Measurements from ENCODE around the gene PRKN.

Gene PRKN

DNA sequence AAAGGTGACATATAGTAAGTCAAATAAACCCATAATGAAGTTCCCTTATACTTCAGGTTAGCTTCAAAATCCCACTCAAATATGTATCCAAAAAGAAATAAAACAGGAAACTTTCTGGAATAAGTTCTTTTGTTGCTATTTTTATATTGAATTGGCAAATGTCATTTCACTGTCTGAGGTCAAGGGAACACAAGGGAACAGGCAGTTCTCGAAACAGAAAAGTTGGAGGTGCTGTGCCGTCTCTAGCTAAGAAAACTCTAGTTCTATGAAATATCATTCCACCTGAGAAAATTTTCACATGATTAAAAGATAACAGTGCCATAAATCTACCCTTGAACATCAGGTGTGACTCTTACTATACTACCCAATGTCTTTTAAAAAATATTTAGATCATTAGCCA, 358.5 kb downstream of the PRKN start:
- DNase-seq = no peak

DNA sequence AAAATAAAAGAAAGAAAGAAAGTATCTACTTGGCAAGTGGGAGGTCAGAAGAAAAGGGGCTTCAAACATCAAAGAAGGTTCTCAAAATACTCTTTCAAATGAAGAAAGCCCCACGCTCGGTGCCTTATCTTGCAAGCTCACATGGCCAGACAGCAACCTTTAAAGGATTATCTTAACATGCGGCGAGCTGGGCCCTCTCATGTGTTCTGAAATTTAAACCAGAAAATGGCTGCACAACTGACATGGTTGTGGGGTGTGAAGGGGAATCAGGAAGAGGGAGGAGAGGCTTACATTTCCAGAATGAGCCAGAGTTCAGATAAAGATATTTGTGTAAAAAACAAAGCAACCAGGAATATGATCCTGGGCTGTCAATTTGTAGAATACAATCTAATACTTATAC, 363.1 kb downstream of the PRKN start:
- no peak for DNase-seq

DNA sequence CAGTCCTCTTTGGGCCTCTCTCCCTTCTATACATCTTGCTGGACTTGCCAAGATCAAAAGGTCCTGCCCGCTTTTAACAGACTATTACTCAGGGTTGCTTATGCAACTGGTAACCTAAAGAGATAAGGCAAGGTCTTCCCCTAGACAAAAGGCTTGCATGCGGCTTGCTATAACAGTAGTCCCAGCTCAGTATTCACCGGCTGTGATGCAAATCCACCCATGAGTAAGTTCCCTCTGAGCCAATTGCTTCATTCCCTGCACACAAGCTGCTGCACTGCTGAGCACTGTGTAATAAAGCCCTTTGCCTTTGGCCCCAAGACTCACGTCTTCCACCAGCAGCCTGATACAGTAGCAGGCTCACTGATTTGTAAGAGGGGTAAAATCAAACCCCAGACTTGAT, 363.8 kb downstream of the PRKN start:
- no peak for DNase-seq

DNA sequence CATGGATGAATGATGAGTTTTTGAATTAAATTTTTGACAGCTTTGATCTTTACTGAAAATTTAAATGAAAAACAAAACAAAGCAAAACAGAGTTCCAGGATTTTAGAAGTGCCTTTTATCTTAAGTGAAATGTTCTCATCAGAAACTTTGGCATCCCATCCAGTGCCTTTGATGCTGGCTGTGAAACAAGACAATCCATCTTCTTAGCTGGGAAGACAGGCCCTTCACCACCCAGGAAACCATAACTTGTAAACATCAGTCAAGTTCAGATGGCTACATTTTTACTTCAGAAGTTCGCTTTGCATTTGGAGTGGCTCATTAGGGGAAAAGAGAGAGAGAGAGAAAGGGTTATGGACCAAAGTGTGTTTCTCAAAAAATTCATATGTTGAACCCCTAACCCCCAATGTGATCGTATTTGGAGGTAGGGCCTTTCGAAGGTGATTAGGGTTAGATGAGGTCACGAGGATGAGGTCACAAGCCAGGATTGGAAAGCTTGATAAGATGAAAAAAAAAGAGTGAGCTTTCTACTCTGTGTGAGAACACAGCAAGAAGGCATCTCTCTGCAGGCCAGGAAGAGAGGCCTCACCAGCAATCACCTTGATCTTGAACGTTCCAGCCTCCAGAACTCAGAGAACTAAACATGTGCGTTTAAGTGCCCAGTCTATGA, 366.5 kb downstream of the PRKN start:
- no peak for DNase-seq

DNA sequence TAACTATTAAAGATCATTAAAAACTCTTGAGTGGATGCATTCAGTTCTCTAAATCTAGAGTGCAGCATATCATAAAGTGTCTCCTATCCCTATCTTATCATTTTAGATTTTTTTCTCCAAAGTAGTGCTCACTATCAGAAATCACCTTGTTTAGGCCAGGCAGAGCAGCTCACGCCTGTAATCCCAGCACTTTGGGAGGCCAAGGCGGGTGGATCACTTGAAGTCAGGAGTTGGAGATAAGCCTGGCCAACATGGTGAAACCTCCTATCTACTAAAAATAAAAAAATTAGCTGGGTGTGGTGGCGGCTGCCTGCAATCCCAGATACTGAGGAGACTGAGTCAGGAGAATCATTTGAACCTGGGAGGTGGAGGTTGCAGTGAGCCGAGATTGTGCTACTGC, 368.9 kb downstream of the PRKN start:
- no peak for DNase-seq

DNA sequence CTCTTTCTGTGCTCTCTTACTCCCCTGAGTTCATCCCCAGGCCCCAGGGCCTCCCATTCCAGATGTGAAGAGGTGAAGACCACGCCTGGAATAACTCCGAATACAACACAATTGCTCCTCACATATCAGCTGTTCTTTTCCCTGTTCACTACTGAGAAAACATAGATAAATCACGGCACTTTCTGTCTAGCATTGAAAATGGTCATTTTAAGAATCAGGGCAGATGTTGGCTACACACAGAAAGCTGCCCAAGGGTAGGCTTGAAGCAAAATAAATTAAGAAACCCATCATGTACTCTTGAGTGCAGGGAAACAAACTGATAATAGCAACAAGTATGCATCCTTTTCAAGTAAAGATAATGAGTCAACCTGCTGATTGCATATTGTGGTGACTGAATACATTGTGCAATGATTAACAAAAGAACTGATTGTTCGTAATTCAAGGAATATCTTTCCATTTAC, 382.5 kb downstream of the PRKN start:
- no peak for DNase-seq

DNA sequence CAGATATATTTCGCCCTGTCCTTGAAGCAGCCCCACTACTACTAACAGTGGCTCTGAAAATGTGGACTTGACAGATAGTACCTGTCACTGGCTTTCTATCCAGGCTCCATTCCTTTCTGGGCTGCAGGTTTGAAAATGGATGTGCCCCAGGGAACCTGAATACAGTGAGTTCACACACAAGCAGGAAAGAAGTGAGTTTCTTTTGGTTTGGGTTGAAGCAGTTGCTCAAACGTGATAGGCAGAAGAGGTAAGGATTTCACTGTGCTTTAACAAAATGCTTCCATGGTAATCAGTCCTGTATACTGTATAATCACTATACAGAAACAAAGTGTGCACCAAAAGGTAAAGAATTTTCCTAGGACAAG, 382.9 kb downstream of the PRKN start:
- DNase-seq = no peak

DNA sequence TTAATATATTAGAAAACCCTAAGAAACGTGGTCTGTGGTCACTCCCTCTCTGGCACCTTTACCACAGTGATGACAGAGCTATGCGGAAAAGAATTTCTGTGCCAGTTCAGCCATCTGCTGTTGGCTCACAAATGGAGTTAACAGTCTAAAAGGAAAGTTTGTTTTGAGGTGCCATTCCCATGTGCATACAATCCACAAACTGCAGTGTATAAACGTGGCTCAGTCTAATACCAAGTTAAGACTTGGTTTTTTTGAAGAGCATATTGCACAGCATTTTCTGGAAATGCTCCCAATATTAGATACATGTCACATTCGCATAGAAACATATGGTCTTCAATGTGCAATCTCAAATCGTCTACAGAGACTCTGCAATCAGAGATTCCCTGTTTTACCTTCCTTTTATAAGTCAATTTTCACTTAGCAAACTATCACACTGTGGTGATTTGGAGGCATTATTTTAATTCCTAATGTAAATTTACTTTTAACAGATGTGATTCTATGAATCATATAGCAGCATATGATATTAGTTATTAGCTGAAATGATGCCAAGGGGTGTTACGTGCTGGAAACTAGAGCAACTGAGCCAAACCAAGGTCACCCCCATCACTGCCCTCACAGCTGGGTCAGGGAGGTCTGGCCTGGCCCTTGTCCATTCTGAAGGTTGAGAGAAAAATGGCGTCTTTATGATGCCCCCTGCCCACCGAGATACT, 383.5 kb downstream of the PRKN start:
- peak; percentile 61 for DNase-seq

DNA sequence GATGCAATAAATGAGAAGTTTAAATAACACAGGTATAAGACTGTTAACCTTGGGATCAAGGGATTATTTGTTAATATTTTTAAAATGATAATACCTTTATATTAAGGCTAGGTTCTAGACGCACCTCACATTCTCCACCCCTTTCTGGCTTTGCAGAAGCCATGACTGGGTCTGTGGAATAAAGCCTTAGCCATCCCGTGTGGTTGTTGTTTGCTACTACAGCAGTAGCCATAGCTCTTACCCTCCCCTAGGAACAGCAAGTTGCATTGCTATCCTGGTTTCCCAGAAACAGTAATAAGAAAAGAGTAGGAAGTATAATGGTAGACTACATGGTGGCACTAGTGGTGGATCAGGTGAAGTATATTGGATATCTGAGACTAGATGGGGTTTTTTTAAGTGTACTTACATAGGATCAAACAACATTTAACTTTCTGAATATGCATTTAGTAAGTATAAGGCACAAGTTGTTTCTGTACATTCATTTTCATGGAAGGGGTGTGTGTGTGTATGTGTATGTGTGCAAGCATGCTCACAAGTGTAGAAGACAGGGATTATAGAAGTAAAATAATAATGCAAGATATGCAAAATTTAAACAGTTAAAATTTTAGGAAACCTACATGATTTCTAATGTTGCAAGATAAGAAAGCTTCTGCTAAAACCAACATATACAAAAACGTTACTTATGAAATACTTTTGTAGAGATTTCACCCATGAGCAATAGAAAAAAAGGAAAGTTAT, 384.2 kb downstream of the PRKN start:
- DNase-seq = no peak

DNA sequence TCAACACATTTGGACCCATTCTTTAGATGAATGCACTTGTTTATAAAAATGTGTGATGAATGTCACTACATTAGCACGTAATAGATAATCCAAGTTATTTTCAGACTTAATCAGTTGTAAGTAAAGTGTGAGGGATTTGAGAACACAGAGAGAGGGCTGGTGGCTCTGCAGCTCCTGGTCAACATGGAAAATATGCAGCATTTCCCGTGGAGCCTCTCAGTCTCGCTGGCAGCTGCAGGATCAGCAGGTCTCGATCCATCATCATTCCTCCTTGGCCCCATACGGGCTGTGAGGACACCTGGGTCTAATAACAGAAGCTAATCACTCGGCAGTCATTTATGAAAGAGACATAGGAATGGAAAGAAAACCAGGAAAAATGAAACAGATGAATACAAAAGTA, 390.2 kb downstream of the PRKN start:
- DNase-seq = no peak

DNA sequence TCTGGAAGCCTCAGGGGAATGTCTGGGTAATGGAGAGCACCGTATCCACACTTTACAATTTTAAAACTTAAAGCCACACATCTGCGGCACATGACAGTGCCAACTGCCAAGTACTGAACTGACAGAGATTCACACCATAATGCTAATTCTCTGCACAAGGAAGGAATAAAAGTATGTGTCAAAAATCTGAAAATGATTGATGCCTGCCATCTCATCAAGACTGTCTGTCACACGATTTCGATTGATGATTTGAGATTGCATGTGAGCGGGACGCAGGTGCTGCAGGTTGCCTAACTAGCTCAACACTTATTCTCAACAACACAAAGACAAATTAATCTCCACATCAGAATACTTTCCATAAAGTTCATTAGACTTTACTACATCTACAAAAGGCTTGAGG, 391.2 kb downstream of the PRKN start:
- no peak for DNase-seq

DNA sequence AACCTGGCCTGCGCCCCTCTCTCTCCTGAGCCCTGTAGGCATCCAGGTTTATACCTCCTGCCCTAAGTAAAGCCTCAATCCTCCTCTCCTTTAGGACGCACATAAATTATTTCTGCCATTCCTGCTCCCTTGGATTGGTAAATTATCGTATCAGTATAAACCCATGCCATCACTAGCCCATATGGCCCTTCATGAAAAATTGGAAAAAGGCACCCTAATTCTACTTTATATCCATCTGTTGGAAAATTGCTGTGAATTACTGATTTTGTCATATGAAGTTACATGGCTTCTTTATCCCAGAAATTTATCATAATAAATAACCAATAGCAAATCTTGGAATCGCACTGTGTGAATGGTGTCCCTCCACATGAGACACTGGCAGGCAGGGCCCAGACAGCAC, 395.2 kb downstream of the PRKN start:
- DNase-seq = no peak

DNA sequence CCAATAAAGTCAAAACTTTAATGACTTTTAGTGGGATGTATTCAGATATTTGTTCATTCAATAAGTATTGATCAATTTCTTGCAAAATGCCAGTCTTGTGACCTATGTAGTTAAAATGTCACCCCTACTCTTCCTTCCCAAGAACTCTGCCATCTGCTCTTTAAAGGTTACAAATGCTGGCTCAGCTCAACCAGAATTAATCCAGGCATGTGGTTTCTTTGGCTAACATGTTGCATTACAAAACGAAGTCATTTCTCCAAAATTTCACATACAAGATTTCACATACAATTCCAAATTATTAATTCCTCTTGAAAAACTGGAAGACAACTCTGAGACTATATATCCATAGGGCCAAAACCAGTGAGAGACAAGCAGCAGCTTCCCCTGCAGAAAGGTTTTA, 395.7 kb downstream of the PRKN start:
- DNase-seq = no peak

DNA sequence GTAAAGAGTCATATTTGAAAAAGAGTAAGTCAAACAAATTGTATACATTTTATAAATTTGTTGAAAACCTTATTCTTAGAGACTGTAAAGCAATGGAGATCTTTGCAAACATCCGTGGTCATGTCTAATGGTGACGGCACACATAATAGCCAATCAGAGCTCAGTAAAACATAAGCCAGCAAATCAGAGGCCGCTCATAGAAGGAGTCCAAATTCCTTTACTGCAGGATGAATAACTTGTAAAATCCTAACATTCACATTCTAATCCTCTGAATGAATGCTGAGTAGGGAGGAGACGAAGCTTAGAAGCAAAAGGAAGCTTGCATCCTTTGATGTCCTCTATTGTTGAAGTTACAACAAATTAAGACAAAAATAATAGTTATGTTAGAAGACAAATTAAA, 401.7 kb downstream of the PRKN start:
- DNase-seq = no peak

DNA sequence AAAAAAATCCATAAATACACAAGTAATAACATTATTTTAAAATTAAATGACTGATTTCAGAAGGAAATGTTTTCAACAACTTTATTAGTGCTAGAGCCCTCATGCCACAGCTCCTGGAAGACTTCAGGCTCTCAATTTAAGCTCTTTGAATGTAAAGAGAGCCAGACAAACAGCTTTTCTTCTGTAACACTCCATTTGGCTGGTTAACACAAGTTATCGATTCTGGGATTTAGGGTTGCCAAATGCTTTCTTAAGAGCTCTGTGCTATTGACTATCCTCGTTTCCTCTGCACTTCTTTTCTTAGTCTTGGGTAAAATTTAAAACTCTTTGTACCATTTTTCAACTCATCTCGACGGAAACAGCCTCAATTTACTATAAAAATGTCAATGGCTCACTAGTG, 402.5 kb downstream of the PRKN start:
- DNase-seq = no peak

DNA sequence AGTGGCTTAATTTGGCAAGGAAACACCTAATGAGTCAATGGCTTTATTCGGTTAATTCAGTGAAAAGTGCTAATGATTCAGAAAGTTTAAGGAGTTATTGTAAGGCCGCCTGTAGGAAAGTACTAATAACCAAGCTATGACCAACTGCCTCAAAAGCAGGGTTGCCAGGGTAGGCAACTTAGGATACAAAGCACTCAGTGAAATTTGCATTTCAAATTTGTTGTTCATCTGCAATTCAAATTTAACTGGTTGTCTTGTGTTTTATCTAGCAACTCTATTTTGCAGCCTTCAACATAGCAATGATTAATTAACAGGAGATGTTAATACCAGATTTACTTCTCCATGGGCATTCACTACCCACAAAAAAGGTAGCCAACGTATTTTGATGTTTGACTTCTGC, 412.3 kb downstream of the PRKN start:
- no peak for DNase-seq

DNA sequence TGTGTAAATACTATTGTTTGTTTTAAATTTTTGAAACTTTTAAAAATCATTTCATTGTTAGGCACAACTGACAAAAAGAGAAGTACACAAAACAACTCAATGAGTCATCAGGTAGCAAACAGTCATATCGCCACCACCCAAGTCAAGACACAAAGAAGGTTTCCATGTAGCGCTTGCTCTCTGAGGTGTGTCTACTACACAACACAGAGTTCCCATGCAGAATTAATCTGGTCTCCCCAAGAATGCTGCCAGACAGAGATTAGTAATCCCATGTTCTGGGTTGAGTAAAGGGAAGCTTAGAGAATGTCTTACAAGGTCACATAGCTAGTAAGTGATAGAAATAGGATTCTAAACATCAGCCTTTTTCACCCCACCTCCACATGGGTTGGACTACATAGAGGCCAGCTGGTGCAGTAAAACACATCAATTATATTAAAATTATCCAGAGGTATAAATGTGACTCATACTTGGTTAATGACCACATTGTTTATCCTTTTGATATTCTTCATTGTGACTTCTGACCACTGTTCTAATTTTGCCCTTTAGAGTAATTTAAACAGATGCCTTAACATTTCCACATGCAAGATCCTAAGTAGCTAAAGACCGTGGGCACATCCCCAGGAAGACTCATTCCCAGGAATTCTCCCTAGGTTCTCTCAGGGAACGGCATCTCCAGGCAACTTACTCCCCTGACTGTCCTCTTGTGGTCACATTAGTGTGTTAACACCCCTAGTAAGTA, 413.5 kb downstream of the PRKN start:
- no peak for DNase-seq

DNA sequence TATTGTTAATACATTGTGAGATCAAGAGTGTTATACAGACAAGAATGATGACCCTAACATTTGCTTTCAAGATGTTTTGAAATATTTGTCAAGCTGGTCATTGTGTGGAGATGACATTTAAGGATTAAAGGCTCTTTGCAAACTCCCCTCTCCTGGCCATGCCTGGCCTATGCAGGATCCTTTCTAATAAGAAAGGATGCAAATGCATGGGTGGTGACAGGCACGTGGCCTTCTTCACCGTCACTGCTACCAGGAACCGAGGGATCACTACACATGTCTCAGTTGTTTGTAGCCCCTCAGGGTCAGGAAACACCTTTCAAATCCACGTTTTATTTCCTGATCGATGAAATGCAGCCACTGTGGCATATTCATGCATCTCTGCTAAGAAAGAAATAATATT, 419.7 kb downstream of the PRKN start:
- no peak for DNase-seq

DNA sequence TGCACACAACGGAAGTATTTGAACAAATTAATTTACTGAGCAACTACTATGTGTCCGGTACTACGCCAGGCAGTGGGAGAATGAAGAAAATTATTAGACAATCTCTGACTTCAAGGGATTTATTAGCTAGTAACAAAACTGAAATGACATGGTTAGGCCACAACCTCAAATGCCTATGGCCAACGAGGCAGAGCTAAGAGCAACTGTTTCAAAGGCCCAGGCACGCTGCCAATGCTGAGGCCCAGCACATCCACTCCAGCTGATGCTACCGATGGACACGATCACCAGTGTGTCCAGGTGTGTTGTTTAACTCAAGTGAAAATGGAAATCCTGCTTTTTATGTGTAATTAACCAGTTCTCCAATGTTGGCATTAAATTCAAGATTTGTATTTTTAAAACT, 420.9 kb downstream of the PRKN start:
- DNase-seq = no peak

DNA sequence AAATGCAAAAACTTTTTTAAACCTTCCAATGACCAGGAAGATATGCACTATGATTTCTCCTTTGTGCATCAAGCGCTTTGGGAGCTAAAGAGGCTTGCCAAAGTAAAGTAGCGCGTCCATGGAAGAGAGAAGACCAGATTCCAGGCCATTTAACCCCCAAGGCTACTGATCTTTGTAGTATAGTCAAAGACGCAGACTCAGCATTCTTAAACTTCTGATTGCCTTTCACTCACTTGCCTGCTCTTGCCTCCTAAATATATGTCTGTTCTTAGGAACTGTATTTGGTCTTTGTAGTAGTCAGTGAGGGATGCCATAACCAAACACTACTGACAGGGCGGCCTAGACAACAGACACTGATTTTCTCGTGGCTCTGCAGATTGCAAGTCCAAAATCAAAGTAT, 426.4 kb downstream of the PRKN start:
- no peak for DNase-seq

DNA sequence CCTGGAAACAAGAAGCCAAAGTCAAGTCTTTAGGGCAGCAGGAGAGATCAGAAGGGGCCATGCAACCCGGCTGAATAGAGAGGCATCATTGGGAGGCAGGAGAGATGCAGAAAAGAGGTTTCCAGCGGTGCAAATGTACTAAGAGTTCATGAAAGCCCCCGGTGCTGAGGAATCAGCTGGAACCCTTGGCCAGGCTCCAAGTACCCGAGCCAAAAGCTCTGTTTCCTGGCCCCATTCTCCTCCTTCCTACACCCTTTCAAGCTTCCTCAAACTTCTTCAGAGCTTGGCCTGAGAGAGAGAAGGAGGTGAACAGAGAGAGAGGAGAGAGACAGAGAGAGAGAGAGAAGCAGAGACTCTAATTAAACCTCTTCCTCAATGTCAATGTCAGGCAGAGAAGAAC, 433.5 kb downstream of the PRKN start:
- peak; percentile 69 for DNase-seq

DNA sequence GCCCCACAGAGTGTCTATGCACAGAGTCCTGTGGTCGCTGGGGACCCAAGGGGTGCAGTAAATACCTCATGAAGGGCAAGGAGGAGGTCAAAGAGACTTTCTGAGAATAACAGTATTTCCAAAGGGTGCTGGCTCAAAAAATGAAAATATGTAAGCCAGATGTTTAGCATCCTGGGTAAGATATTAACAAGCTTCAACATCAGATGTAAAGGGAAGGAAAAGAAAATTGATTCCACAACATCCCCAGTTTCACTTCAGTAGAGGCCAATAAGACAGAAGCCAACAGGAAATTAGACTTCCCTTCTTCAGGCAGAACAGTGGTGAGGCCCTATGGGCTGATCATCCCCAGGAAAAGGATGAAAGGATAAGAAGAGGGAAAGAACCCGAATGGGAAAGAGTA, 434.7 kb downstream of the PRKN start:
- DNase-seq = no peak

DNA sequence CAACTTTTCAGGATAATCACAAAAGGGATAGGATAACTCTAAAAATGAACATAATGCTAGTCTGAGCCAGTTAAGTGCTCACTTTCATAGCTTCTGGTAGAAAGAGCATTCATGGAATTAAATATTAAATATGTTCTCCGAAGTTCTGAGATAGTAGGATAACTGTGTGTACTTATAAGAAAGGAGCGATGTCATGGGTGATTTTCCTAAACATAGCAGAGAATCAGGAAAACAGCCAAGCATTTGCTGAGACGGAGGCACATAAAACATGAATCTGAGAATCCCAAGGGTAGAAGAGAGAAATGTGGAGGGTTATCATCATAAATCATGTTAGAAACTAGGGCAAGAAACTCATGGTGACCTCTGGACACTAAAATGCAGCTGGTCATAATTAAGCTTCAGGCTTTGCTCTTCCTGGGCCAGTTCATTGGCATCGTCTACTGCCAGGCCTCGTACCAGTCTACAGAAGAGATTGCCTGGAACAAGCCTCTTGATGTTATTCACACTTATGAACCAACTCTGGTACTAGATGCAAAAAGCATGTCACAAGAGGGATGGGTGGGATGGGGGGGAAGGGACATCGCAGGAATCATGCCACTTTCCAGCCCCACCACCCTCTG, 436.6 kb downstream of the PRKN start:
- peak; percentile 47 for DNase-seq

Measured in femur (tissue), 1 donor.